Suppressor macrophage treated with lipopolysaccharide for 1 hour (primary cell): Measurements from ENCODE around the gene OR5C1.
"Not testable (repeated sequence)": the region's sequence is repeated elsewhere in the genome, so short reads cannot be mapped to it uniquely, and the experiment has no call there.

Source experiments
- DNase-seq, 3 donors: peaks; one replicate each; pipeline ENCODE4 v3.0.0-alpha.2; 2020 to 2022

OR5C1 gene

GRCh38 chr9:122812736-122813135, 24.0 kb downstream of the OR5C1 start:
- no peak for DNase-seq

GRCh38 chr9:122814545-122814944, 25.8 kb downstream of the OR5C1 start:
- peak in 1 of 3 donors; percentile 10 for DNase-seq

- peak in 1 of 3 donors; percentile 24 for DNase-seq
Measured at GRCh38 chr9:122815544-122815943, 26.8 kb downstream of the OR5C1 start.

GRCh38 chr9:122816163-122816867, 27.6 kb downstream of the OR5C1 start:
- DNase-seq = peak; percentile 30 to 51 (median 38)

- no peak for DNase-seq
Measured at GRCh38 chr9:122819326-122819725, 30.6 kb downstream of the OR5C1 start.

GRCh38 chr9:122819791-122820489, 31.2 kb downstream of the OR5C1 start:
- no peak for DNase-seq

- no peak for DNase-seq
Measured at GRCh38 chr9:122820490-122820845, 31.7 kb downstream of the OR5C1 start.

GRCh38 chr9:122821278-122821943, 32.7 kb downstream of the OR5C1 start:
- peak; percentile 85 to 93 (median 90) for DNase-seq

- DNase-seq = no peak
Measured at GRCh38 chr9:122822056-122822455, 33.3 kb downstream of the OR5C1 start.

- DNase-seq = no peak
Measured at GRCh38 chr9:122822938-122823337, 34.2 kb downstream of the OR5C1 start.

GRCh38 chr9:122827761-122828093, 39.0 kb downstream of the OR5C1 start:
- peak in 2 of 3 donors; percentile 18 to 19 for DNase-seq

GRCh38 chr9:122828965-122829284, 40.2 kb downstream of the OR5C1 start:
- not testable (repeated sequence) for DNase-seq

- DNase-seq = no peak
Measured at GRCh38 chr9:122832194-122832593, 43.5 kb downstream of the OR5C1 start.

- DNase-seq = no peak
Measured at GRCh38 chr9:122835313-122835731, 46.6 kb downstream of the OR5C1 start.

- DNase-seq = no peak
Measured at GRCh38 chr9:122837266-122837850, 48.6 kb downstream of the OR5C1 start.

- DNase-seq = not testable (repeated sequence)
Measured at GRCh38 chr9:122838441-122838840, 49.7 kb downstream of the OR5C1 start.
